SU-DHL-6 (cell line): ENCODE measurements around the gene PSMC5.
"Not testable (repeated sequence)": the region's sequence is repeated elsewhere in the genome, so short reads cannot be mapped to it uniquely, and the experiment has no call there.

Source experiments
- H2AFZ ChIP-seq: fragments of 200-600 bp; sonication (generic); 2 replicates; pipeline ENCODE4 v1.6.1; 2014; ENCODE audit warnings: low read depth, mild to moderate bottlenecking, moderate library complexity, mixed read lengths, antibody characterized with exemption, low read length; ENCODE audit not compliant: severe bottlenecking
- H3F3A ChIP-seq: fragments of 200-600 bp; shearing (Covaris generic); 2 replicates; pipeline ENCODE4 v1.6.0; 2016; ENCODE audit warnings: antibody characterized with exemption, mild to moderate bottlenecking; ENCODE audit not compliant: insufficient read depth
- H3K27ac ChIP-seq: fragments of 200-600 bp; sonication (generic); 2 replicates; pipeline ENCODE4 v1.5.1; 2016; ENCODE audit warnings: low read depth, mild to moderate bottlenecking, low read length, moderate library complexity, mixed read lengths
- H3K27me3 ChIP-seq: fragments of 200-600 bp; sonication (generic), shearing (Covaris generic); 2 replicates; pipeline ENCODE4 v1.6.0; 2014; ENCODE audit warnings: mild to moderate bottlenecking, low read length
- H3K36me3 ChIP-seq: fragments of 200-600 bp; sonication (generic); 2 replicates; pipeline ENCODE4 v1.6.1; 2014; ENCODE audit warnings: mild to moderate bottlenecking, low read length, mixed read lengths
- H3K4me2 ChIP-seq: fragments of 300-600, 200-600 bp; shearing (Covaris generic), sonication (generic); 2 replicates; pipeline ENCODE4 v1.6.0; 2014; ENCODE audit warnings: low read length, low read depth, mild to moderate bottlenecking; ENCODE audit not compliant: poor library complexity, severe bottlenecking
- H3K4me3 ChIP-seq: fragments of 200-600 bp; sonication (generic); 2 replicates; pipeline ENCODE4 v1.5.1; 2014; ENCODE audit warnings: antibody characterized with exemption, low read length, mild to moderate bottlenecking, mixed read lengths; ENCODE audit not compliant: insufficient read depth, poor library complexity, severe bottlenecking
- H3K79me2 ChIP-seq: fragments of 200-600 bp; sonication (generic); 2 replicates; pipeline ENCODE4 v1.6.1; 2014; ENCODE audit warnings: mild to moderate bottlenecking, low read length, moderate library complexity; ENCODE audit not compliant: insufficient read depth
- H3K9ac ChIP-seq: fragments of 200-600 bp; sonication (generic); 2 replicates; pipeline ENCODE4 v1.7.0; 2014; ENCODE audit warnings: mild to moderate bottlenecking, low read length
- H3K9me2 ChIP-seq: fragments of 200-600 bp; sonication (generic); replicated peaks from 2 replicates; pipeline ENCODE4 v1.6.1; 2014; ENCODE audit warnings: low read length; ENCODE audit not compliant: insufficient read depth
- H3K9me3 ChIP-seq: fragments of 200-600 bp; sonication (generic); 2 replicates; pipeline ENCODE4 v1.6.1; 2014; ENCODE audit warnings: low read length, mixed read lengths; ENCODE audit not compliant: insufficient read depth
- H4K20me1 ChIP-seq: fragments of 200-600 bp; sonication (generic); 2 replicates; pipeline ENCODE4 v1.6.1; 2014; ENCODE audit warnings: low read depth, mild to moderate bottlenecking, antibody characterized with exemption, low read length, moderate library complexity, mixed read lengths

Gene PSMC5

GRCh38 chr17:63869491-63870291, 42.5 kb downstream of the PSMC5 start:
- not testable (repeated sequence) for H3K79me2 ChIP-seq, H3K4me3 ChIP-seq, H3K9me2 ChIP-seq, H2AFZ ChIP-seq, H3K4me2 ChIP-seq, H3K27ac ChIP-seq, H3K9me3 ChIP-seq, H3K27me3 ChIP-seq, H3K9ac ChIP-seq, H4K20me1 ChIP-seq, H3K36me3 ChIP-seq, H3F3A ChIP-seq

DNA sequence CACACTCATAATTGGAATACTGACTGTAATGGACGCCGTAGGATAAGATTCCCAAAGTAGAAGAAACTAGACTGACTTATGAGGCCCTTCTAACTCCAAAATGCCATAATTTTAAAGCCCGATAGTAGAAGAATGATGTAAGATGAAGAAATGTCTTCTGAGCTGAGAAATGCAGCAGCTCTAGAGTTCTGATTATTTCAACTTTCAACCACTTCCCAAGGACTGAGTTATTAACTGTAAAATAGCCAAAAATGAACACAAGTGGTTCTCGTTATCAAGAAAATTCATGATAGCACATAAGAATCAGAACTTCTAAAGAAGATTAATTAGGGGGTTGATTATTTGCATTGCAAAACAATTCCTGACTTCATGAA, 43.0 kb downstream of the PSMC5 start:
- H4K20me1 ChIP-seq, H2AFZ ChIP-seq, H3K36me3 ChIP-seq, H3K79me2 ChIP-seq, H3F3A ChIP-seq, H3K27me3 ChIP-seq, H3K4me3 ChIP-seq, H3K27ac ChIP-seq, H3K4me2 ChIP-seq, H3K9ac ChIP-seq, H3K9me2 ChIP-seq, H3K9me3 ChIP-seq: not testable (repeated sequence)

- H3K9ac ChIP-seq, H3F3A ChIP-seq, H3K27ac ChIP-seq, H3K27me3 ChIP-seq, H3K79me2 ChIP-seq, H3K9me3 ChIP-seq, H3K36me3 ChIP-seq, H3K9me2 ChIP-seq, H2AFZ ChIP-seq, H3K4me2 ChIP-seq, H3K4me3 ChIP-seq, H4K20me1 ChIP-seq: not testable (repeated sequence)
Observed at GRCh38 chr17:63871646-63872365, 44.6 kb downstream of the PSMC5 start.

- not testable (repeated sequence) for H3K9me2 ChIP-seq, H4K20me1 ChIP-seq, H3F3A ChIP-seq, H3K36me3 ChIP-seq, H3K27ac ChIP-seq, H3K4me3 ChIP-seq, H2AFZ ChIP-seq, H3K4me2 ChIP-seq, H3K9ac ChIP-seq, H3K27me3 ChIP-seq, H3K79me2 ChIP-seq, H3K9me3 ChIP-seq
Observed at GRCh38 chr17:63873577-63873976, 46.3 kb downstream of the PSMC5 start, which contains the start of gene CSH2. Gene CSH2, minus strand, starts transcription at chr17:63873677. Its CDS starts 63 bp downstream, at chr17:63873614.

DNA sequence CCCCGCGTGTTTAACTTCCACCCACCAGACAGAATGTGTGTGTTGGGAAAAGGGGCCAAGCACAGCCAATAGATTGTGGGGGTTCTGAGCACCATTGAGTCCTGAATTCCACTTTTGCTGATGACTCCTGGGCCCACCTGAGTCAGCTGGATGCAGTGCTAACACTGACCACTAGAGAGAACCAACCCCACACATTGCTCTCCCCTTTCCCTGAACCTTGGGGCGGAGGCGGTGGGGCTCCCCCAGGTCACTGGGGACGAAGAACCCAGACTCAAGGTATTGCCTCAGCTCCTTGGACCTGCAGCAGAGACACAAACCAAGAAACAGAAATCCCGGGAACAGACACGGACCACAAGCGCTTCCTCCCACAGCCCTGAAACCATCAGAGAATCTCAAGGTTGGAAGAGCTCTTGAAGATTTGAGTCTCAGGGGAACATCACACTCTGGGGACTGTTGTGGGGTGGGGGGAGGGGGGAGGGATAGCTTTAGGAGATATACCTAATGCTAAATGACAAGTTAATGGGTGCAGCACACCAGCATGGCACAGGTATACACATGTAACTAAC, 46.9 kb downstream of the PSMC5 start:
- not testable (repeated sequence) for H3K27me3 ChIP-seq, H3K36me3 ChIP-seq, H3K4me3 ChIP-seq, H3K9me3 ChIP-seq, H3F3A ChIP-seq, H2AFZ ChIP-seq, H3K4me2 ChIP-seq, H3K79me2 ChIP-seq, H3K9me2 ChIP-seq, H3K27ac ChIP-seq, H3K9ac ChIP-seq, H4K20me1 ChIP-seq

- not testable (repeated sequence) for H3K4me2 ChIP-seq, H3K4me3 ChIP-seq, H3K9me3 ChIP-seq, H4K20me1 ChIP-seq, H3F3A ChIP-seq, H3K79me2 ChIP-seq, H3K9me2 ChIP-seq, H3K27me3 ChIP-seq, H3K27ac ChIP-seq, H3K9ac ChIP-seq, H2AFZ ChIP-seq, H3K36me3 ChIP-seq
Observed at GRCh38 chr17:63874693-63875092, 47.5 kb downstream of the PSMC5 start.

GRCh38 chr17:63878413-63878812, 51.2 kb downstream of the PSMC5 start:
- not testable (repeated sequence) for H3K27me3 ChIP-seq, H3K4me2 ChIP-seq, H3K27ac ChIP-seq, H3K9me3 ChIP-seq, H3K36me3 ChIP-seq, H3K79me2 ChIP-seq, H2AFZ ChIP-seq, H4K20me1 ChIP-seq, H3K9ac ChIP-seq, H3K4me3 ChIP-seq, H3K9me2 ChIP-seq, H3F3A ChIP-seq
